ENCODE measurements around the gene FGF12.

Gene FGF12

DNA sequence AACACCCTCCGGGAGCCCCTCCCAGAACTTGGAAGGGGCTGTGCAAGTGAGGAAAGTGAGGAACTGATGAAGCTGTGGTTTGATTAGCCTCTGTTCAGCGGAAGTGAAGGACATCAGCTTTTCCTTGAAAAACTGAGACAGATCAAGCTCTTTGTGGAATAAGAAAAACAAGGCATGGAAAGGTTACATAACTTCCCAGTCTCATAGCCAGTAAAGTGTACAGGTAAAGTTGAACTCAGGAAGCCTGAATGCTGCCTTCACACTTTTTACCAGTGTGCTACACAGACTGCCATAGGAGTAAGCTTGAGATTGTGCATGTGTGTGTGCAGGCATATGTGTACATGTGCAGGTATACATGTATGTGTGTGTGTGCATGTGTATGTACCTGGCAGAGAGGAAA lies 293.2 kb downstream of the FGF12 start:
- Mint-ChIP-seq H3K36me3 (ENCODE audit: low read depth) (no peaks in the 10 kb centered on the region), H3K4me3 (no peak overlapping the region), H3K27ac (no peak overlapping the region), H3K27me3 (ENCODE audit: low read depth) (no peaks in the 10 kb centered on the region), H3K4me1 (no peaks in the 10 kb centered on the region), H3K9me3 (no peaks in the 10 kb centered on the region)
- TF ChIP-seq, protein P1, sequence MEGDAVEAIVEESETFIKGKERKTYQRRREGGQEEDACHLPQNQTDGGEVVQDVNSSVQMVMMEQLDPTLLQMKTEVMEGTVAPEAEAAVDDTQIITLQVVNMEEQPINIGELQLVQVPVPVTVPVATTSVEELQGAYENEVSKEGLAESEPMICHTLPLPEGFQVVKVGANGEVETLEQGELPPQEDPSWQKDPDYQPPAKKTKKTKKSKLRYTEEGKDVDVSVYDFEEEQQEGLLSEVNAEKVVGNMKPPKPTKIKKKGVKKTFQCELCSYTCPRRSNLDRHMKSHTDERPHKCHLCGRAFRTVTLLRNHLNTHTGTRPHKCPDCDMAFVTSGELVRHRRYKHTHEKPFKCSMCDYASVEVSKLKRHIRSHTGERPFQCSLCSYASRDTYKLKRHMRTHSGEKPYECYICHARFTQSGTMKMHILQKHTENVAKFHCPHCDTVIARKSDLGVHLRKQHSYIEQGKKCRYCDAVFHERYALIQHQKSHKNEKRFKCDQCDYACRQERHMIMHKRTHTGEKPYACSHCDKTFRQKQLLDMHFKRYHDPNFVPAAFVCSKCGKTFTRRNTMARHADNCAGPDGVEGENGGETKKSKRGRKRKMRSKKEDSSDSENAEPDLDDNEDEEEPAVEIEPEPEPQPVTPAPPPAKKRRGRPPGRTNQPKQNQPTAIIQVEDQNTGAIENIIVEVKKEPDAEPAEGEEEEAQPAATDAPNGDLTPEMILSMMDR (IDR thresholded peaks at IDR 0.05; ENCODE audit: unreplicated experiment in 3 of 3), result no peak

DNA sequence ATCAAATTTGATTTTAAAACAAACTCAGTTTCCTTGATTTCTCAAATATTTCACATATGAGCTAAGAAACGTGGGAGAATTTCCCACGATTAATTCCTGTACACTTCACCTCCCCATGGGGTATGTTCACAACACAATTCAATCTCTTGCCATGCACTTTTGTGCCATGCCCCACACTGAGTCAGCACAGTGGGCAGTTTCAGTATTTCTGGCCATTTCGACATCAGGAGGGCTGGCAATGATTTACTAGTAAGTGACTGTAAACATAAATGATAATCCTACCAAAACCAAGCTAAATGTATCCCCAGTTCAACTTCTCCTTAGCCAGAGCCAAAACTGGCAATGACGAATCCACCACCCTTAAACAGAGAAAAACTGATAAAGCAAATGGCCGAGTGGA lies 293.6 kb downstream of the FGF12 start:
- TF ChIP-seq, protein P1 (IDR thresholded peaks at IDR 0.05; ENCODE audit: unreplicated experiment in 3 of 3), result no peak
- H3K9me3 Mint-ChIP-seq, result no peaks in the 10 kb centered on the region
- no peaks in the 10 kb centered on the region for H3K4me1 Mint-ChIP-seq
- no peaks in the 10 kb centered on the region for H3K36me3 Mint-ChIP-seq (ENCODE audit: low read depth)
- no peak overlapping the region for H3K4me3 Mint-ChIP-seq
- no peak overlapping the region for H3K27ac Mint-ChIP-seq
- H3K27me3 Mint-ChIP-seq (ENCODE audit: low read depth), result no peaks in the 10 kb centered on the region

DNA sequence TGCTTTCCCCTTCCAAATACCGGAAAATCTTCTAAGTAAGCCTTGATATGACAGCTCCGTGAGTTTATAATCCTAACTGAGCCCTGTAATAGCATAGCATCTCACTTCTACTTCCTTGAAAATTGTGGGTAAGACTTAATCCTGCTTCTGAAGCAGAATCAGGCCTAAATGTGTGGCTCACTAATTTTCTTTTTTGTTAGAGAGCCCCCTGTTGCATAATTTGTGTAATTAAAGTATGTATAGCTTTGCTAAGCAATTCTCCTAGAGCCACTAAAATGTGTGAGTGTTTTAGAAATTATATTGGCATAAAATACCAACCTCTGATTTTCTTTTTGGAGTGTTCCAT lies 304.4 kb downstream of the FGF12 start:
- Mint-ChIP-seq H3K4me3 (no peak overlapping the region), H3K9me3 (no peaks in the 10 kb centered on the region), H3K36me3 (ENCODE audit: low read depth) (no peaks in the 10 kb centered on the region), H3K27ac (no peak overlapping the region), H3K4me1 (no peaks in the 10 kb centered on the region), H3K27me3 (ENCODE audit: low read depth) (peaks cover 4% of the 10 kb centered on the region)
- TF ChIP-seq, protein P1 (IDR thresholded peaks at IDR 0.05; ENCODE audit: unreplicated experiment in 3 of 3), result peak; percentile 33 to 45 (median 38)

DNA sequence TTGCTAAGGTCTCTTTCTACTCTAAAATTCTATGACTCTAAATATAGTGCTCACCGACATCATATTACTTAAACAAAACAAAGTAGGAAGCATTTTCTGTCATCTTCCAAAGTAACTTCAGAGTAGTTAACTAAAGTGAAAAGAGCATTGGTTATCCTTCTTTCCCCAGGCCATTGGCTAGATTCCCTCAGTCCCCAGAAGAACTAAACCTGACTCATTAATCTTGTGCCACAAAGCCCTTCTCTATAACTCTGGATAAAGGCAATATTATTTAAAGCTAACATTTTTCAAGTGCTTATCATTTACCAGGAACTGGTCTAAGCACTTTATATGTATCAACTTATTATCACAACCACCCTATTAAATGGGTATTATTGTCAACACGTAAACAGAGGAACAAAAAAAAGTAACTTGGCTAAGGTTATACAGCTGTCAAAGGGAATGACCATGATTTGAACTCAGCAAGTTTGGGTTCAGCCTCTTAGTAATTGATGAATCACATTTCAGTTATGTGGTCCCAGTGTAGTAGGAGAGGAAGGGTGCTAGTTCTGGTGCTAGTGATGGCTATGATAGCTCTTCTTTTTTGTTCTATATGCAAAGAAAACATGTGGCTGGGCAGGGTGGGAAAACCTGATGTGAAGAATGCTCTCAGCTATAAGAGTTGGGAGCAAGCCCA lies 304.9 kb downstream of the FGF12 start:
- no peaks in the 10 kb centered on the region for H3K4me1 Mint-ChIP-seq
- no peak overlapping the region for H3K4me3 Mint-ChIP-seq
- TF ChIP-seq, protein P1 (IDR thresholded peaks at IDR 0.05; ENCODE audit: unreplicated experiment in 3 of 3), result no peak
- no peaks in the 10 kb centered on the region for H3K36me3 Mint-ChIP-seq (ENCODE audit: low read depth)
- no peak overlapping the region for H3K27ac Mint-ChIP-seq
- peaks cover 4% of the 10 kb centered on the region for H3K27me3 Mint-ChIP-seq (ENCODE audit: low read depth)
- H3K9me3 Mint-ChIP-seq, result no peaks in the 10 kb centered on the region

DNA sequence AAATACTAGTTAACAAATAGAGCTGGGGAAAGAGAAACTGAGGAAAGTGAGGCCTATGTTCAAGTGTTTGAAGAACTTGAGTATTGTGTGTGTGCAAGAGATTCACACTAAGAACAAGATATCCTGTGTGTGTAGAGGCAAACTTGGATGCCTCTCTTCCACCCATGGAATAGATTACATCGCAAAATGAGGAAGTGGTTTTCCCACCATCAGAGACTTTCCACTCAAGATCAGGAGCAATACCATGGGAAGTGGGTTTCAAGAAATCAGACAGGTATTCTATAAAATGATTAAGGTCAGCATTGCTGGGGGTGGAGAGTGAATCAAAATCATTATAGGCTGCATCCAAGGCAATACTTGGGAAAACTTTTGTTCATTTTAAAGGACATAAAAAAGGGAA lies 308.0 kb downstream of the FGF12 start:
- no peaks in the 10 kb centered on the region for H3K9me3 Mint-ChIP-seq

More for the DNA sequence above, 308.0 kb downstream of the FGF12 start:
- H3K4me1 Mint-ChIP-seq, result no peaks in the 10 kb centered on the region
- no peak overlapping the region for H3K27ac Mint-ChIP-seq
- H3K27me3 Mint-ChIP-seq (ENCODE audit: low read depth), result peaks cover 8% of the 10 kb centered on the region
- H3K36me3 Mint-ChIP-seq (ENCODE audit: low read depth), result no peaks in the 10 kb centered on the region
- H3K4me3 Mint-ChIP-seq, result no peak overlapping the region
- TF ChIP-seq, protein P1 (IDR thresholded peaks at IDR 0.05; ENCODE audit: unreplicated experiment in 3 of 3), result no peak
